ENCODE data around the gene NFASC. TPM values are rescaled to one million over a fixed set of nuclear protein-coding genes. Genes with fewer than 3 reads are reported as not detected.

Gene NFASC
- total RNA-seq, 1 experiment from 2014 or later = 16.9 TPM

- Histone ChIP-seq H3K4me1 (ENCODE audit: control insufficient read depth, insufficient read depth, low read length) (no peaks in the 10 kb centered on the region), H3K4me3 (ENCODE audit: low read depth in 2 of 2, low read length in 2 of 2) (no peak overlapping the region), H3K36me3 (ENCODE audit: control insufficient read depth, insufficient read depth, low read length) (no peaks in the 10 kb centered on the region), H3K27ac (ENCODE audit: low read length) (no peak overlapping the region), H3K9me3 (ENCODE audit: control insufficient read depth, insufficient read depth, low read depth, low read length) (no peaks in the 10 kb centered on the region), H3K27me3 (ENCODE audit: control insufficient read depth, insufficient read depth, low read length) (peaks cover 15% of the 10 kb centered on the region)
- DNase-seq (ENCODE audit: low read depth, low spot score) (no peak), ATAC-seq (no peak)
- ChIA-PET POLR2A (no interaction called here), CTCF (interaction anchor here (0.7 kb wide), 1 partner anchor 11 kb away, joined by 3 read pairs; no protein-coding TSS in a partner anchor)
- BruUV-seq (replicated peaks) = no TSS peak
- in situ Hi-C loops (cut with HindIII; ENCODE audit: low pct_unique_long_range_greater_than_20kb, low sequenced_read_pairs) = no loop called here
- intact Hi-C loops (cut with micrococcal nuclease; ENCODE audit: unreplicated experiment) = no loop called here
- TF ChIP-seq, protein P1, sequence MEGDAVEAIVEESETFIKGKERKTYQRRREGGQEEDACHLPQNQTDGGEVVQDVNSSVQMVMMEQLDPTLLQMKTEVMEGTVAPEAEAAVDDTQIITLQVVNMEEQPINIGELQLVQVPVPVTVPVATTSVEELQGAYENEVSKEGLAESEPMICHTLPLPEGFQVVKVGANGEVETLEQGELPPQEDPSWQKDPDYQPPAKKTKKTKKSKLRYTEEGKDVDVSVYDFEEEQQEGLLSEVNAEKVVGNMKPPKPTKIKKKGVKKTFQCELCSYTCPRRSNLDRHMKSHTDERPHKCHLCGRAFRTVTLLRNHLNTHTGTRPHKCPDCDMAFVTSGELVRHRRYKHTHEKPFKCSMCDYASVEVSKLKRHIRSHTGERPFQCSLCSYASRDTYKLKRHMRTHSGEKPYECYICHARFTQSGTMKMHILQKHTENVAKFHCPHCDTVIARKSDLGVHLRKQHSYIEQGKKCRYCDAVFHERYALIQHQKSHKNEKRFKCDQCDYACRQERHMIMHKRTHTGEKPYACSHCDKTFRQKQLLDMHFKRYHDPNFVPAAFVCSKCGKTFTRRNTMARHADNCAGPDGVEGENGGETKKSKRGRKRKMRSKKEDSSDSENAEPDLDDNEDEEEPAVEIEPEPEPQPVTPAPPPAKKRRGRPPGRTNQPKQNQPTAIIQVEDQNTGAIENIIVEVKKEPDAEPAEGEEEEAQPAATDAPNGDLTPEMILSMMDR (IDR thresholded peaks at IDR 0.05) = no peak
- TF ChIP-seq REST (IDR thresholded peaks at IDR 0.05; ENCODE audit: insufficient read depth in 1 of 2, low read depth in 2 of 2, low read length in 1 of 2) (no peak), POLR2AphosphoS5 (IDR thresholded peaks at IDR 0.05; ENCODE audit: low read depth, low read length) (no peak), TCF7L2 (IDR thresholded peaks at IDR 0.05; ENCODE audit: low read depth, low read length) (no peak), SIN3A (IDR thresholded peaks at IDR 0.05; ENCODE audit: borderline replicate concordance, insufficient read depth, low read depth, low read length) (no peak)
Measured at GRCh38 chr1:205041001-205041715, 170.5 kb downstream of the NFASC start.

DNA sequence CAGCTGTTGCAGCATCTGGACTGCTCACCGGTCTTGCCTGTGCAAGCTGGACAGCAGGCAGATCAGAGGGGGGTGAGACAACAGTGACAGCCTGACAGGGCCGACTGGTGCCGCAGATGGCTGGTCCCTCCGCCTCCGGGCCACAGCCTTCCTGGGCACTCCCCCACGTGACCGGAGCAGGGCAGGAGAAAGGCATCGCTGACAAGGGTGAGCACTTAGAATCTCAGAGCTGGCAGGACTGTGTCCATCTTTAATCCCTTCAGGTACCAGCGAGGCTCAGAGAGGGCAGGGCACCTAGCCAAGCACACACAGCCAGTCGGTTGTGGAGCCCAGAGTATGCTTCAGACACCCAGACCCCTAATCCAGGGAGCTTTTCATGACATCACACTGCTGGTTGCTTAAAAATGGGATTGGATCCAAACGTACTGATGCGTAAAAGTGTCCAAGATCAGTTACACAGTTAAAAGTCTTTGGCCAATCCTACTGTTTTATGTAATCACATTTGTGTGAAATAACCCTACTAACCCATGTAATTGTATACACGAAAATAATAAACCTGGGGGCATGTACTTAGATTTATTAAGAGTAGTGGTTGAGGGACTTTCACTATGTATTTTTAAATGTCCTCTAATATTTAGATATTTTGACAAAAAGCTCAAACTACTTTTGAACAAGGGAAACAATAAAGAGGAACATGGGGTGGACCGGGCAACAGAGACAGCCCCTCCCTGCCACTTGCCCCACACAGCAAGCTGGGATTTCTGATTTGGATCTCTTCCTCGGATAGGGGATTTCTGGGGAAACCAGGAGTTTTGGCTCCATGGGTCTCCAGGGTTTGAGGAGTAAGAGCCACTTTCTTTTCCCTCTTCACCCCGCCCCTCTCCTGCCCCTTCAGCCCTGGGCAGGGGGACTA is 171.6 kb downstream of the NFASC start:
- Histone ChIP-seq H3K9me3 (ENCODE audit: control insufficient read depth, insufficient read depth, low read depth, low read length) (no peaks in the 10 kb centered on the region), H3K4me3 (ENCODE audit: low read depth in 2 of 2, low read length in 2 of 2) (no peak overlapping the region), H3K4me1 (ENCODE audit: control insufficient read depth, insufficient read depth, low read length) (no peaks in the 10 kb centered on the region), H3K36me3 (ENCODE audit: control insufficient read depth, insufficient read depth, low read length) (no peaks in the 10 kb centered on the region), H3K27me3 (ENCODE audit: control insufficient read depth, insufficient read depth, low read length) (peaks cover 15% of the 10 kb centered on the region), H3K27ac (ENCODE audit: low read length) (no peak overlapping the region)
- in situ Hi-C loops (cut with HindIII; ENCODE audit: low pct_unique_long_range_greater_than_20kb, low sequenced_read_pairs) = no loop called here
- ChIA-PET POLR2A (no interaction called here), CTCF (no interaction called here)
- intact Hi-C loops (cut with micrococcal nuclease; ENCODE audit: unreplicated experiment) = no loop called here
- no TSS peak for BruUV-seq (replicated peaks)
- TF ChIP-seq REST (IDR thresholded peaks at IDR 0.05; ENCODE audit: insufficient read depth in 1 of 2, low read depth in 2 of 2, low read length in 1 of 2) = no peak
- TF ChIP-seq SIN3A (IDR thresholded peaks at IDR 0.05; ENCODE audit: borderline replicate concordance, insufficient read depth, low read depth, low read length) = no peak
- TF ChIP-seq, protein P1 (IDR thresholded peaks at IDR 0.05) = no peak
- no peak for TF ChIP-seq POLR2AphosphoS5 (IDR thresholded peaks at IDR 0.05; ENCODE audit: low read depth, low read length)
- TF ChIP-seq TCF7L2 (IDR thresholded peaks at IDR 0.05; ENCODE audit: low read depth, low read length) = no peak
- ATAC-seq (no peak; the same call in 1 of the 2 replicates), DNase-seq (ENCODE audit: low read depth, low spot score) (no peak)
